Measurements from ENCODE around the gene PTPN11.

DNA sequence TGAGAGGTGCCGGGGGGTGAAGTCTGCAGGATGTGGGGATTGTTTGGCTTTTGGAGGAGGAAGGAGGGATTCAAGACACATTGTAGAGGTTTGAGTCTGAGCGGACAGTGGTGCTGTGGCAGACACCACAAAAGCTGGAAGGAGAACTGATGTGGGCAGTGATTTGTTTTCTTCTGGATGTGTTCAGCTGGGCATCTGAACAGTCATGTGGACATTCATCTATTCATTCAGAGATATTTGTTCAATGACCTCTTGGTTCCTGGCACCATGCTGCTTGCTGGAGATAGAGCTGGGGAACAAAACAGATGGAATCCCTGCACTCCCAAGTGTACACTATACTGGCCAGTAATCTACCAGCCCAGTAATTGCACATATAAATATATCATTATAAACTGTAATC is 64.0 kb downstream of the PTPN11 start:
- TF ChIP-seq, protein P1, sequence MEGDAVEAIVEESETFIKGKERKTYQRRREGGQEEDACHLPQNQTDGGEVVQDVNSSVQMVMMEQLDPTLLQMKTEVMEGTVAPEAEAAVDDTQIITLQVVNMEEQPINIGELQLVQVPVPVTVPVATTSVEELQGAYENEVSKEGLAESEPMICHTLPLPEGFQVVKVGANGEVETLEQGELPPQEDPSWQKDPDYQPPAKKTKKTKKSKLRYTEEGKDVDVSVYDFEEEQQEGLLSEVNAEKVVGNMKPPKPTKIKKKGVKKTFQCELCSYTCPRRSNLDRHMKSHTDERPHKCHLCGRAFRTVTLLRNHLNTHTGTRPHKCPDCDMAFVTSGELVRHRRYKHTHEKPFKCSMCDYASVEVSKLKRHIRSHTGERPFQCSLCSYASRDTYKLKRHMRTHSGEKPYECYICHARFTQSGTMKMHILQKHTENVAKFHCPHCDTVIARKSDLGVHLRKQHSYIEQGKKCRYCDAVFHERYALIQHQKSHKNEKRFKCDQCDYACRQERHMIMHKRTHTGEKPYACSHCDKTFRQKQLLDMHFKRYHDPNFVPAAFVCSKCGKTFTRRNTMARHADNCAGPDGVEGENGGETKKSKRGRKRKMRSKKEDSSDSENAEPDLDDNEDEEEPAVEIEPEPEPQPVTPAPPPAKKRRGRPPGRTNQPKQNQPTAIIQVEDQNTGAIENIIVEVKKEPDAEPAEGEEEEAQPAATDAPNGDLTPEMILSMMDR (conservative IDR thresholded peaks at IDR 0.05; ENCODE audit: low read depth in 2 of 2), result no peak
- TF ChIP-seq POLR2AphosphoS5 (IDR thresholded peaks at IDR 0.05; ENCODE audit: low read depth), result no peak
